ENCODE results near the gene IGF2R.
"Not testable (repeated sequence)": the region's sequence is repeated elsewhere in the genome, so short reads cannot be mapped to it uniquely, and the experiment has no call there.

The IGF2R gene

GRCh38 chr6:159968295-159969203 lies at the start of gene IGF2R:
TSS of gene IGF2R (plus strand) at chr6:159969082. CDS start at chr6:159969247, 165 bp downstream.
- peak; percentile 91 for DNase-seq

- no peak for DNase-seq
These were observed 49.1 kb upstream of the IGF2R start for GRCh38 chr6:159919800-159920199.

DNA sequence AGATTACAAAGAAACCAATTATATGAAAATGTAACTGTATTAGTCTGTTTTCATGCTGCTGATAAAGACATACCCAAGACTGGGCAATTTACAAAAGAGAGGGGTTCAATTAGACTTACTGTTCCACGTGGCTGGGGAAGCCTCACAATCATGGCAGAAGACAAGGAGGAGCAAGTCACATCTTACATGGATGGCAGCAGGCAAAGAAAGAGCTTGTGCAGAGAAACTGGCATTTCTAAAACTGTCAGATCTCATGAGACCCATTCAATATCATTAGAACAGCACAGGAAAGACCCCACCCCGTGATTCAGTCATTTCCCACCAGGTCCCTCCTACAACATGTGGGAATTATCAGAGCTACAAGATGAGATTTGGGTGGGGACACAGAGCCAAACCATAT lies 44.7 kb upstream of the IGF2R start:
- not testable (repeated sequence) for DNase-seq

GRCh38 chr6:159926542-159927203 lies 42.2 kb upstream of the IGF2R start:
- DNase-seq: no peak

- peak; percentile 57 for DNase-seq
These were observed 39.1 kb upstream of the IGF2R start for GRCh38 chr6:159929819-159930218.

DNA sequence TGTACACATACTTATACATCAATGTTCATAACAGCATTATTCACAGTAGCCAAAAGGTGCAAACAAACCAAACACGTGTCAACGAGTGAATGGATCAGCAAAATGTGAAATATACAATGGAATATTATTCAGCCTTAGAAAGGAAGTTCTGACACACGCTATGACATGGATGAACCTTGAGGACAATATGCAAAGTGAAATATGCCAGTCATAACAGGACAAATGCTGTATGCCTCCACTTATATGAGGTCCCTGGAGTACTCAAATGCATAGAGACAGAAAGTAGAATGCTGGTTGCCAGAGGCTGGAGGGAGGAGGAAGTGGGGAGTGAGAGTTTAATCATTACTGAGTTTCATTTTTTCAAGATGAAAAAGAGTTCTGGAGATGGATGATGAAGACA lies 37.8 kb upstream of the IGF2R start:
- no peak for DNase-seq

- no peak for DNase-seq
These were observed 37.0 kb upstream of the IGF2R start for GRCh38 chr6:159931846-159932245.

GRCh38 chr6:159933077-159933476 lies 35.8 kb upstream of the IGF2R start:
- no peak for DNase-seq

DNA sequence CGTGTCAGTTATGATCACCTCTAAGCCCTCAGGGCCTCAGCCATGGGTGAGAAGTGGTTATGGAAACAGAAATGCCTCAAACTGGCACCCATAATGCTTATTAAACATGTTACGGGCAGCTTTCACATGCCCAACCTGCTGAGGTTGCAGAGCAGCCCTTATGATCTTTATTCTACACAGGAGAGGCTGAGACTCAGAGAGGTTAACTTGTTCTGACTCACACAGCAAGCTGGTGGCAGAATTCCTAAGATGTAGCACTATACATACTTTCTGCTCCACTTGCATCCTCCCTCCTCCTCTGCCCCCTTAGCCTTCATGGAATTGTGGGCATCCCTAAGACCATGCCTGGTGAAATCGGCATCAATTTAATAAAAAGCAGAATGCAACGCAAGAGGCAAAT lies 34.7 kb upstream of the IGF2R start:
- no peak for DNase-seq

DNA sequence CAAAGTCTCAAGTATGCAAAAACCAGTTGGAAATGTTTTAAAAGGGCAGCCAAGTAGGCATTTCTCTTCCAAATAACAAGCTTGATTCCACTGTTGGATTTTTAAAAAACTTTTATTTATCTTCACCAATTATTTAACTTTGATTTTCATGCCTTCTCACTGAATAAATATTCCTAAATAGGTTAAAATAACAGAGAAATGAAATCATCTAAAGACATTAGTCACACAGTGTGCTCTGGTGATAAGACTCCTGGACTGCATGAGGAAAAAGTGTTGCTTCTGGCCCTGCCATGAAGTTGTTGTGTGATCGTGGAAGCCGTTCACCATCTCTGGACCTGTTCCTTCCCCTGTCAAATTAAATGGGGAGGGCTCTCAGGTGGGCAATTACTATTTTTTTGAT lies 33.8 kb upstream of the IGF2R start:
- no peak for DNase-seq

DNA sequence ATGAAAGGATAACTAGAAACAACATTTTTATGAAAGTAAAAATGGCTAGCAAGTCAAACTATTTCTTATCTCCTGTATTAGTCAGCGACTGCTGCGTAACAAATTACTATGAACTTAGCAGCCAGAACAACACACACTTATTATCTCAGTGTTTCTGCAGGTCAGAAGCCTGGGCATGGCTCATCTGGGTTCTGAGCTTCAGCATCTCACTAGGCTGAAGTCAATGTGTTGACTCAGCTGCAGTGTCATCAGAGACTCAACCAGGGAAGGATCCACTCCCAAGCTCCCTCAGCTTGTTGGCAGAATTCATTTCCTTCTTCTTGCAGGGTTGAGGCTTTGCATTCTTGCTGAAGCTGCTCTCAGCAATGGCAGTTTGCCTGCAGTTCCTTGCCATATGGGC lies 33.2 kb upstream of the IGF2R start:
- no peak for DNase-seq

GRCh38 chr6:159939591-159940016 lies 29.3 kb upstream of the IGF2R start:
- DNase-seq: no peak

GRCh38 chr6:159941286-159942113 lies 27.4 kb upstream of the IGF2R start:
- DNase-seq: peak; percentile 43

DNA sequence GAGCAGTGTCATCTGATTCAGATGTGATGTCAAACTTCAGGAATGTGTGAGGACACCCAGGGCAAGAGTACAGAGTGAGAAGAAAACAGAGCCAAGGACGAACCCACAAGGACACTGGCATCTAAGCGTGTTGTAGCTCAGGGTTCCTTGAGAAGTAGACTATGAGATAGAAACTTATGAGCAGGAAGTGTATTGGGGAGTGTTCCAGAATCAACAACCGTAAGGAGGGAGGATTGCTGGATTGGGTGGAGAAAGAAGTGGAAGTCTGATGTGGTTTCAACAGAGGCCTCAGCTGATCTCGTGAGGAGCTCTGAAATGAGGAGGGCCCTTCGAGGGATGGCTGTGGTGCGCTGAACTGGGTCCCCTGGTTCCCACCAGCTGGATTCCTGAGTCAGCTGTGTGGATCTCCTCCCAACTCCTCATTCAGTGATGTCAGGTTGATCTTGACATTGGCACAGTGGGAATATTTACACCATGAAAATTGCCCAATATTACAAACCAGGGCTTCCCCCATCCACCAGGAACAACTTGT lies 25.7 kb upstream of the IGF2R start:
- DNase-seq: no peak

DNA sequence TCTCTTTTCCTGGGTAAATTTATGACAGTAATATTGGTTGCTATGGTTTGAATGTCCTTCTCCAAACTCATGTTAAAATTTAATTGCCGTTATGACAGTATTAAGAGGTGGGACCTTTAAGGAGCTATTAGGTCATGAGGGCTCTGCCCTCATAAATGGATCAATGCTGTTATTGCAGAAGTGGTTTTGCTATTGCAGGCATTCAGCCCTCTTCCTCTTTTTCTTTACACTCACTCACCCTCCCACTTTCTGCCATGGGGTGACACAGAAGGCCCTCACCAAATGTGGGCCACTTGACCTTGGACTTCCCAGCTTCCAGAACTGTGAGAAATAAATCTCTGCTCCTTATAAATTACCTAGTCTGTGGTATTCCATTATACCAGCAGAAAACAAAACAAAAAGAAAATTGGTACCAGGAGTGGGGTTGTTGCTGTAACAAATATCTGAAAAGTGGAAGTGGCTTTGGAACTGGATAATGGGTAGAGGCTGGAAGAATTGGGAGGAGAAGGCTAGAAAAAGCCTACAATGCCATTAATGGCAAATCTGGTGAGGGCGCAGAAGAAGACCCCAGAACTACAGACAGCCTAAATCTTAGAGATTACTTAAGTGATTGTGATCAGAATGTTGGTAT lies 24.8 kb upstream of the IGF2R start:
- DNase-seq: no peak

DNA sequence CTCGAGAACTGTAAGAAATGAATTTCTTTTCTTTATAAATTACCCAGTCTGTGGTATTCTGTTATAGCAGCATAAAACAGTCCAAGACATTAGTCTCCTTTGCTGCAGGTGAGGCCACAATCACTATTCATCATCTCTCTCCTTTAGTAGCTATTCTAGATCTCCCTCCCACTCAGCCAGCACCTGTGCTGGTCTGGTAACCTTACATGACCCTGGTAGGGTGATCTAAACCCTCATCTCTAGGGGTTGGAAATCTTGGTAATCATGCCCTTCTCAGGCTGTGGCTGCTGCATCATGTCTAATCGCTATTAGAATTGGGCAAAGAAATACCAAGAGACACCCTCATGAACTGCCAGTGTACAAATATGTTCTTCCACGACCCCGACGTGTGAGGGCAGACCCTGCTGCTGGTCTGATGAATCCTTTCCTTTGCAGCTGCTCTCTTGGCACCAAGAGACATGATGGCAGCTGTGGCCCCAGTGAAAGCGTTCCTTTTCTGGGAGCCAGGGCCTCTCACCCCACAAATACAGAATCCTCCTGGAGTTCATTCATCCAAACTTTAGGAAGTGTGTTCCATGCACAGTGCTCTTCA lies 23.0 kb upstream of the IGF2R start:
- DNase-seq: no peak

DNA sequence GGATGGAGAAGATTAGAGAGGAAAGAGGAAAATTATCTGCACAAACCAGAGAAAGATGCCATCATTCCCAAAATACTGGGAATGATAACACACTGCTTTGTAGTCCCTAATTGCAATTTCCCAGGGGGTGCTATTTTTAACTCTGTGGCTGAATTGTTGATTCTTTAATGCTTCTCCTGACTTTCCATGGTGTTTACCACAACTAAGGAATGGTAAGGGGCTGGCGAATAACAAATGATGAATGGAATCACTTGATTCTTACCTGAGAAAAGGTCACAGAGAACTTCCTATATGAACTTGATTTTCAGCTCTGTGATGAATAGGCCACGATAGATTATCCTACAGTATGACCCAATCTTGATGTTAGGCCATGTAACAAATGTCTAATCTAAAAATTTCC lies 22.0 kb upstream of the IGF2R start:
- no peak for DNase-seq

DNA sequence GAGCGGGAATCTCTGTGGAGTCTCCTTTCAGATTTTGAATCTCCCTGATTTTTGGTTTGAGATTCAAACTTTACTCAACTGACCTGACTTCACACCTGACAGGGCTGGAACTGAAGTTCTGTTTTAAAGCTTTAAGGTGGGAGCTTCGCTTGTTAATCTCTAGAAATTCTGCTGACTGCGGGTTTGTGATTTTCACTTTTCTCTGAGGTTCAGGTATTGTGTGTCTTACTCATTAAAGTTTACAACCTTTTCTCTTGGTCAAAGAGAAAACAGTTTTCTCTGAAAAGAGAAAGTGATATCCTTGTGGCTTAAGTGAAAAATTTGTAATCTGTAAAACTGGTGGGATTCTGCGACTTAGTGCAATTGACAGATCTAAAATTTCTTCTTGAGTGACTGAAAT lies 20.7 kb upstream of the IGF2R start:
- DNase-seq: no peak

- DNase-seq: no peak
These were observed 17.1 kb upstream of the IGF2R start for GRCh38 chr6:159951772-159952171.

- DNase-seq: no peak
These were observed 16.4 kb upstream of the IGF2R start for GRCh38 chr6:159952289-159953005.

DNA sequence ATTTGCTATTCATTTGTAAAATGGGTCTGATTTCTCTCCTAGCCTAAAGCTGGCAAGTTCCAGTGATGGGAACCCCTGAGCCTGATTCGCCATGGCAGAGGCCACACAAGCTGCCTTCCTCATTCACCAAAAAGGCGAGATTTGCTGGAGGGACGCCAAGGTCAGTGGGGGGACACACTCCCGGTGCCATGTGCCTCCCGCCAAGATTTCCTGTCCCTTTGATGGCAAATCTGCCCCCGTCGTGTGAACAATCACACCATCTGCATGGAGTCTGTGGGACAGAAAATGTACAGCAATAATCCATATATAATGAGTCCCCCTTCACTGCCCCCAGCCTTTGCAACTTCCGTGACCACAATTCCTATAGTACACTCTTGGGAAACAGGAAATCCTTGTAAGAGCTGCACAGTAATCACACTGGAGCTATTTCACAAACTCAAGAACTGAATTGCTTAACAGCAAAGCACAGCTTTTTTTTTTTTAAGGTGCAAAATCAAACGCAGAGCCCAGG lies 15.7 kb upstream of the IGF2R start:
- peak; percentile 17 for DNase-seq
